H9 (cell line): ENCODE data around the gene TERB1. TPM values are rescaled to one million over a fixed set of nuclear protein-coding genes. Genes with fewer than 3 reads are reported as not detected.

Experiments
- DNase-seq: peaks from one replicate; pipeline ENCODE4 v3.0.0-alpha.2; 2017
- H2AFZ ChIP-seq: one replicate; pipeline ENCODE4 v1.6.1; 2013; ENCODE audit warnings: mild to moderate bottlenecking, low read length, control low read depth, moderate library complexity
- H2AK5ac ChIP-seq: 2 replicates; pipeline ENCODE4 v1.6.1; 2013; ENCODE audit warnings: low read length, control low read depth, mixed read lengths; ENCODE audit not compliant: insufficient read length
- H2BK120ac ChIP-seq: one replicate; pipeline ENCODE4 v1.6.1; 2013; ENCODE audit warnings: low read depth, mild to moderate bottlenecking, low read length, control low read depth, inconsistent platforms; ENCODE audit not compliant: poor library complexity, severe bottlenecking
- H2BK12ac ChIP-seq: 2 replicates; pipeline ENCODE4 v1.6.1; 2013; ENCODE audit warnings: low read length, control low read depth, mixed read lengths, low read depth; ENCODE audit not compliant: insufficient read length
- H2BK15ac ChIP-seq: 2 replicates; pipeline ENCODE4 v1.6.1; 2013; ENCODE audit warnings: low read depth, low read length, control low read depth
- H2BK20ac ChIP-seq: one replicate; pipeline ENCODE4 v1.6.1; 2013; ENCODE audit warnings: low read depth, mild to moderate bottlenecking, low read length, control low read depth, inconsistent platforms; ENCODE audit not compliant: poor library complexity, severe bottlenecking
- H2BK5ac ChIP-seq: 2 replicates; pipeline ENCODE4 v1.6.1; 2013; ENCODE audit warnings: low read length, control low read depth, mixed read lengths; ENCODE audit not compliant: insufficient read length
- H3K14ac ChIP-seq: 2 replicates; pipeline ENCODE4 v1.6.1; 2013; ENCODE audit warnings: low read length, control low read depth; ENCODE audit not compliant: insufficient read depth
- H3K18ac ChIP-seq: 2 replicates; pipeline ENCODE4 v1.6.1; 2013; ENCODE audit warnings: low read depth, mild to moderate bottlenecking, mixed read lengths, low read length, control low read depth; ENCODE audit not compliant: insufficient read length
- H3K23ac ChIP-seq: 2 replicates; pipeline ENCODE4 v1.6.1; 2013; ENCODE audit warnings: low read length, control low read depth, mixed read lengths, low read depth; ENCODE audit not compliant: insufficient read length
- H3K23me2 ChIP-seq: 2 replicates; pipeline ENCODE4 v1.6.1; 2013; ENCODE audit warnings: low read depth, mild to moderate bottlenecking, mixed read lengths, low read length, control low read depth; ENCODE audit not compliant: insufficient read length, poor library complexity, severe bottlenecking
- H3K27ac ChIP-seq: 2 replicates; pipeline ENCODE4 v1.5.1; 2013; ENCODE audit warnings: low read length, control low read depth, mixed read lengths, low read depth; ENCODE audit not compliant: insufficient read length
- H3K27me3 ChIP-seq: 2 replicates; pipeline ENCODE4 v1.6.1; 2013; ENCODE audit warnings: low read length, control low read depth, inconsistent platforms; ENCODE audit not compliant: insufficient read depth
- H3K4ac ChIP-seq: 2 replicates; pipeline ENCODE4 v1.6.1; 2013; ENCODE audit warnings: low read depth, mild to moderate bottlenecking, control low read depth, inconsistent platforms, low read length, moderate library complexity
- H3K4me1 ChIP-seq: 2 replicates; pipeline ENCODE4 v1.6.1; 2013; ENCODE audit warnings: low read length, control low read depth, inconsistent platforms; ENCODE audit not compliant: insufficient read depth
- H3K4me2 ChIP-seq: 2 replicates; pipeline ENCODE4 v1.6.1; 2013; ENCODE audit warnings: low read length, control low read depth, mixed read lengths; ENCODE audit not compliant: insufficient read length, insufficient read depth
- H3K56ac ChIP-seq: 2 replicates; pipeline ENCODE4 v1.6.1; 2013; ENCODE audit warnings: low read depth, mild to moderate bottlenecking, mixed read lengths, low read length, control low read depth; ENCODE audit not compliant: insufficient read length
- H3K79me1 ChIP-seq: 2 replicates; pipeline ENCODE4 v1.6.1; 2013; ENCODE audit warnings: low read depth, mild to moderate bottlenecking, moderate library complexity, low read length, control low read depth, inconsistent platforms; ENCODE audit not compliant: insufficient read depth, poor library complexity, severe bottlenecking
- H3K79me2 ChIP-seq: 2 replicates; pipeline ENCODE4 v1.6.1; 2013; ENCODE audit warnings: low read length, control low read depth, inconsistent platforms; ENCODE audit not compliant: insufficient read depth
- H3K9ac ChIP-seq: 2 replicates; pipeline ENCODE4 v1.6.1; 2013; ENCODE audit warnings: low read length, control low read depth, mixed read lengths; ENCODE audit not compliant: insufficient read length; ENCODE audit errors: extremely low read depth
- H3K9me3 ChIP-seq: one replicate; pipeline ENCODE4 v1.6.1; 2013; ENCODE audit warnings: low read depth, low read length, inconsistent platforms; ENCODE audit not compliant: control insufficient read depth
- H3T11ph ChIP-seq: one replicate; pipeline ENCODE4 v1.6.1; 2013; ENCODE audit warnings: mild to moderate bottlenecking, low read length, control low read depth, inconsistent platforms
- H4K20me1 ChIP-seq: one replicate; pipeline ENCODE4 v1.6.1; 2013; ENCODE audit not compliant: control insufficient read depth, insufficient read length, insufficient read depth
- H4K5ac ChIP-seq: 2 replicates; pipeline ENCODE4 v1.6.1; 2013; ENCODE audit warnings: low read depth, mild to moderate bottlenecking, mixed read lengths, low read length, control low read depth; ENCODE audit not compliant: insufficient read length
- H4K8ac ChIP-seq: replicated peaks from 2 replicates; pipeline ENCODE4 v1.6.1; 2013; ENCODE audit warnings: low read length, control low read depth, mixed read lengths, low read depth; ENCODE audit not compliant: insufficient read length
- H4K91ac ChIP-seq: 2 replicates; pipeline ENCODE4 v1.6.1; 2013; ENCODE audit warnings: low read depth, mild to moderate bottlenecking, moderate library complexity, mixed read lengths, low read length, control low read depth; ENCODE audit not compliant: insufficient read length
- H3K27ac Mint-ChIP-seq, 3 experiments: 2 replicates in 2 of 3; 3 replicates in 1 of 3; pipeline ENCODE4 v1.8.0; 2020 to 2021; ENCODE audit warnings: mixed read lengths in 3 of 3, mild to moderate bottlenecking in 1 of 3, moderate library complexity in 1 of 3
- H3K27me3 Mint-ChIP-seq: 2 replicates; pipeline ENCODE4 v1.8.0; 2021; ENCODE audit warnings: low read depth, mild to moderate bottlenecking, moderate library complexity, mixed read lengths
- H3K36me3 Mint-ChIP-seq, 3 experiments: 2 replicates in 2 of 3; 3 replicates in 1 of 3; pipeline ENCODE4 v1.8.0; 2020 to 2021; ENCODE audit warnings: low read depth in 3 of 3, mixed read lengths in 3 of 3; ENCODE audit not compliant: insufficient read depth in 1 of 3
- H3K4me1 Mint-ChIP-seq, 2 experiments: 2 replicates each; pipeline ENCODE4 v1.8.0; 2020; ENCODE audit warnings: mixed read lengths in 2 of 2
- H3K4me3 Mint-ChIP-seq, 2 experiments: 2 replicates in 1 of 2; 3 replicates in 1 of 2; pipeline ENCODE4 v1.8.0; 2020 to 2021; ENCODE audit warnings: mild to moderate bottlenecking in 2 of 2, mixed read lengths in 2 of 2, moderate library complexity in 1 of 2
- H3K9me3 Mint-ChIP-seq, 2 experiments: 2 replicates in 1 of 2; 3 replicates in 1 of 2; pipeline ENCODE4 v1.8.0; 2020; ENCODE audit warnings: mild to moderate bottlenecking in 2 of 2, mixed read lengths in 2 of 2, moderate library complexity in 1 of 2
- whole genome bisulfite sequencing: extraction: QIAGEN DNeasy Blood & Tissue Kit; methylation state at CpG from one replicate; pipeline ENCODE4 v1.1.7; 2013; ENCODE audit warnings: missing lambda C conversion rate, low lambda C conversion rate, mixed read lengths; ENCODE audit not compliant: insufficient read length; ENCODE audit errors: extremely low coverage; 5-methylcytosine and 5-hydroxymethylcytosine counted together
- total RNA-seq: library from RNA; stranded (reverse); gene quantifications from 2 replicates; pipeline ENCODE4 v1.2.1, GENCODE V29; 2021
- TF ChIP-seq, protein P1 (sequence below): fragments of 200-600 bp; sonication (generic); conservative IDR thresholded peaks from 3 replicates; pipeline ENCODE4 v1.8.0; 2021; ENCODE audit warnings: antibody characterized with exemption, mild to moderate bottlenecking

Gene TERB1
- total RNA-seq, 1 experiment from 2014 or later, result not detected

DNA sequence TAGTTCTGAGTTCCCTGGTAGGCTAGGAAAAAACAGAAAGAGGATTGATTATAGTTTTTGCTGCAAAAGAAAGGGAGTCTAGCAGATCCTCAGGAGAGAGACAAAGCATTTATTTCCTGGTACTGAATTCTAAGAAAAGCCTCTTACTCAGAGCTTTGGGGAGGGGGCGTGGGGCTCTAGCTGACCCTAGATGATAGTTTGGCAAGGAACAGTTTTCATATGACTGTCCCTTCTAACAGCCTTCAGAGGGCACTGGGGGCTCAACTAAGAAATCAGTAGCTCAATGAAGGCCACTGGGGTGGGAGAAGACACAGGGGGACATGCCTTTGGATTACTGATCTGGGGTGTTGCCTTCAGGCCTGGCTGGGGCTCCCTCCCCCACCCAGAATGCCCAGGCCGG is 46.8 kb upstream of the TERB1 start:
- Histone ChIP-seq H3K9me3 (no peaks in the 10 kb centered on the region), H3K4me2 (no peak overlapping the region), H3K56ac (no peak overlapping the region), H3K27ac (no peak overlapping the region), H4K20me1 (no peaks in the 10 kb centered on the region), H2AFZ (no peak overlapping the region), H3K18ac (no peak overlapping the region), H3K23ac (no peak overlapping the region), H3T11ph (no peak overlapping the region), H3K27me3 (peaks cover 17% of the 10 kb centered on the region), H2AK5ac (no peak overlapping the region), H4K91ac (no peak overlapping the region), H3K23me2 (peaks cover 13% of the 10 kb centered on the region), H3K79me1 (no peaks in the 10 kb centered on the region), H3K4me1 (no peaks in the 10 kb centered on the region; the same call in 1 of the 2 replicates), H3K9ac (no peak overlapping the region), H3K79me2 (no peaks in the 10 kb centered on the region), H3K14ac (no peak overlapping the region), H2BK15ac (no peak overlapping the region), H2BK20ac (no peak overlapping the region), H4K5ac (no peak overlapping the region), H3K4ac (no peak overlapping the region), H2BK120ac (no peak overlapping the region), H2BK5ac (no peak overlapping the region), H4K8ac (no peak overlapping the region), H2BK12ac (no peak overlapping the region)
- H3K27ac Mint-ChIP-seq, result no peak overlapping the region; a peak in 1 of 7 replicates
- no peaks in the 10 kb centered on the region; a peak in 1 of 7 replicates for H3K36me3 Mint-ChIP-seq
- DNase-seq, result no peak
- H3K27me3 Mint-ChIP-seq, result peaks cover 59% of the 10 kb centered on the region
- H3K4me1 Mint-ChIP-seq, result peaks cover 2 to 16% of the 10 kb centered on the region in 2 experiments; a peak in 3 of 4 replicates
- no peaks in the 10 kb centered on the region for H3K9me3 Mint-ChIP-seq
- TF ChIP-seq, protein P1, sequence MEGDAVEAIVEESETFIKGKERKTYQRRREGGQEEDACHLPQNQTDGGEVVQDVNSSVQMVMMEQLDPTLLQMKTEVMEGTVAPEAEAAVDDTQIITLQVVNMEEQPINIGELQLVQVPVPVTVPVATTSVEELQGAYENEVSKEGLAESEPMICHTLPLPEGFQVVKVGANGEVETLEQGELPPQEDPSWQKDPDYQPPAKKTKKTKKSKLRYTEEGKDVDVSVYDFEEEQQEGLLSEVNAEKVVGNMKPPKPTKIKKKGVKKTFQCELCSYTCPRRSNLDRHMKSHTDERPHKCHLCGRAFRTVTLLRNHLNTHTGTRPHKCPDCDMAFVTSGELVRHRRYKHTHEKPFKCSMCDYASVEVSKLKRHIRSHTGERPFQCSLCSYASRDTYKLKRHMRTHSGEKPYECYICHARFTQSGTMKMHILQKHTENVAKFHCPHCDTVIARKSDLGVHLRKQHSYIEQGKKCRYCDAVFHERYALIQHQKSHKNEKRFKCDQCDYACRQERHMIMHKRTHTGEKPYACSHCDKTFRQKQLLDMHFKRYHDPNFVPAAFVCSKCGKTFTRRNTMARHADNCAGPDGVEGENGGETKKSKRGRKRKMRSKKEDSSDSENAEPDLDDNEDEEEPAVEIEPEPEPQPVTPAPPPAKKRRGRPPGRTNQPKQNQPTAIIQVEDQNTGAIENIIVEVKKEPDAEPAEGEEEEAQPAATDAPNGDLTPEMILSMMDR, result no peak
- no peak overlapping the region for H3K4me3 Mint-ChIP-seq
- WGBS, result no CpG with 5 or more reads among the region's 2 CpGs
